GM21717 (cell line): ENCODE data around the gene R3HDML.

ENCODE experiments used
- ATAC-seq: cut with Tn5 transposase; IDR thresholded peaks from one replicate; pipeline ENCODE4 v1.9.1; 2021; ENCODE audit warnings: mild to moderate bottlenecking, moderate library complexity; ENCODE audit not compliant: unreplicated experiment

Gene R3HDML

DNA sequence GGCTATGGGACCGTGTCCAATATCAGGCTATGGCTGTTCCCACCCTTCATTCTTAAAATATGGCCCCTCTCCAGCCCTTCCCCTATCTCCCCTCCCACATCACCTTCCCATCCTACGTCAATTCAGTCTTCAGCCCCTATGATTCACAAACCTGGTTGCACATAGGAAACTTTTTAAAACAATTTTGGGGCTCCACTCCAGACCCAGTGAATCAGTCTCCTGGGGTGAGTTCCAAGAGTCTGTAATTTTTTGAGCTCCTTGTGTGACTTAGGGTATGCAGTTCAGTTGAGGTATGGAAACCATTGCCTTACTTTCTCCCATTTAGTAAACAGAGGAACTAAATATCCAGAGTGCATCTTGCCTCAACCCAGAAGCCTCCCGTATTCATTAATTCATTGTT is 24.2 kb downstream of the R3HDML start:
- no peak for ATAC-seq

DNA sequence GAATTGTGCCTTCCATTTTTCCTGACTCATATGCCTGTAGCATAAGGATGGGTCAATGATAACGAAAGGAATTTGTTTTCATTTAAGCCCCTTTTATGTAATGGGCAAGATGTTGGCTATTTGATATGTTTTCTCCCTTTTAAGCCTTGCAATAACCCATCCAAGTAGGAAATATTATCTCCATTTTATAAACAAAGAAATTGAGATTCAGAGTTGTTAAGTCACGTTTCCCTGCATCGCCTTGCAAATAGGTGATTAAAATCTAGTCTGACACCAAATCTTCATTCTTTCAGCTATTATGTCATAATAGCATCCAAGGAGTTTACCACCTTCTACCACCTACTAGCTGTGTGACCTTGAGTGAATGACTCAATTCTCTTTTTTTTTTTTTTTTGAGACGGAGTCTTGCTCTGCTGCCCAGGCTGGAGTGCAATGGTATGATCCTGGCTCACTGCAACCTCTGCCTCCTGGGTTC is 25.7 kb downstream of the R3HDML start:
- ATAC-seq: no peak

DNA sequence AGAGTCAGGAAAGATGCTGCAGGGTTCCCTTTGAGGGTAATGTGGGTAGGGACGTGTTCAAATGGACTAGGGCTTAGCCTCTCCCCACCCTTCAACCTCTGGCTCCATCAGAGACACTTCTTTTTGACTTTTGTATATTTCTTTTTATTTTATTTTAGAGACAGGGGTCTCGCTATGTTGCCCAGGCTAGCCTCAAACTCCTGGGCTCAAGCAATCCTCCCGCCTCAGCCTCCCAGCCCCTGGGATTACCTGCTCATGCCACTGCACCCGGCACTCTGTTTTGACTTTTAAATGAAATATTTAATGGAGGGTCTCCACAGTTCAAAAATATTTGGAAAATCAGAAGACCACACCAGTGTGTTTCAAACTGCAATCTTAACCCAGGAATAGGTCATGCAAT is 27.2 kb downstream of the R3HDML start:
- no peak for ATAC-seq

DNA sequence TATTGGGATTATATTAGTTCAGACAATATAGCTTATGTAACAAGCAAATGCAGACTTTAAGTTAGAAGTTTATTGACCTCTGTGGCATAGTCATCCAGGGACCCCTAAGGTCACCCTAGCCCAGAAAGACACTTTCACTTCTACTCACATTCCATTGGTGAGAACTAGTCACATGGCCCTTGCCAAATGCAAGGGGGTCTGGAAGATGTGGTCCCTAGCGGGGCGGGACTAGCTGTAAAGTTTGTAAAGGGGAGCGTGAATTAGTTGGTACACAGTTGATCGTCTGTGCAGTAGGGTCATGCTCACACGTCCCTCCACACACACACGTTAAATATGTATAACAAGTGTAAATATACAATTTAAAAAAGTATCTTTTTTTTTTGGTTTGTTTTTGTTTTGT is 27.9 kb downstream of the R3HDML start:
- ATAC-seq: no peak

DNA sequence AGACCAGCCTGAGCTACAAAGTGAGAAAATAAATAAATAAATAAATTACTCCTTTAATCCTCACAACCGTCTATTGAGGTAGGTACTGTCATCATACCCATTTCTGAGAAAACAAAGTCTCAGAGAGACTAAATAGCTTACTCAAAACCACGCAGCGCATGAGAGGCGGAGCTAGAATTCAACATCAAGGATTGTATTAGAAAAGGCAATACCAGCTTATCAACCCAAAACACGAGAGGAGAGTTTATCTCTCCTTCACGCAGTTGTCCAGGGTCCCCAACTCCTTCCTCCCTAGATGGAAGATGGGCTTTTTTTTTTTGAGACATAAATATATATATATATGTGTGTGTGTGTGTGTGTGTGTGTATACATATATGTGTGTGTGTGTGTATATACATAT is 30.9 kb downstream of the R3HDML start:
- no peak for ATAC-seq

DNA sequence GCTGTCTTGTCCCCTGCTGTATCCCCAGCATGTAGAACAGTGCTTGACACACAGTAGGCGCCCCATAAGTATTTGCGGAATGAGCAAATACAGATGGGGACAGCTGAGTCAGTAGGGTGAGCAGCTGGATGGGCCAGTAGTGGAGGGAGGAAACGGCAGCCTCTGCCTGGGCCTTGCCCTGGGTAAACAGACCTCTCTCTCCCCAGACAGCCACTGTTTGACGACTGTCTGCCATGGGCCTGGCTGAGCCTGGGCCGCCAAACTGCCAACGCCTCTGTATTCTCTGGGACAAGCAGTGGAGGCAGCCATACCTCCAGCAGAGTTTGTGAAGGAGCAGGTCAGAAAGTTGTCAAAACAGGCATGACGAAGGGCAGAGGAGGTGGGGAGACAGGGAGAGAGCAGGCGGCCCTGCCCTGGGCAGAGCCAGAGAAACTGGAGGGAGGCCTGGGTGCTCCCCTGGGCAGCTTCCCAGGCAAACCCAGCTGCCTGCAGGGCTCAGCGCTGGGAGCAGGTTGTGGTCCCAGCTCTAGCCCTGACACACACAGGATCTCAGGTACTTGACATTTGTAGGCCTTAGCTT is 33.9 kb downstream of the R3HDML start:
- ATAC-seq: no peak

DNA sequence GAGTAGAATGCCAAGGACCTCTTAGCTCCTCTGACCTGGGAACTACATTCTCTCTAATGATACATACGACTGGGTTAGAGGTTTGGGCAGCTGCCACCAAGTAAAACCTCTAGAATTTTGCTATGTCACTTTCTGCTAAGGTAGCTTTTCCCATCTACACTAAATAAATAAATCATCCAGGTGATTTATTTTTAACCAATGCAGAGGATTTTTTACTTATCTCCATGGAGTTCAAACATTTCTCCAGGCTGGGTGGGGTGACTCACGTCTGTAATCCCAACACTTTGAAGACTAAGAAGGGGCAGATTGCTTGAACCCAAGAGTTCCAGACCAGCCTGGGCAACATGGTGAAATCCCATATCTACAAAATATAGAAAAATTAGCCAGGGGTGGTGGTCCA is 45.8 kb downstream of the R3HDML start:
- ATAC-seq: no peak

GRCh38 chr20:44384423-44385027 is 47.7 kb downstream of the R3HDML start:
- ATAC-seq: no peak

- ATAC-seq: no peak
Measured at GRCh38 chr20:44388466-44389023, 51.7 kb downstream of the R3HDML start.

GRCh38 chr20:44389871-44390270 is 53.0 kb downstream of the R3HDML start:
- no peak for ATAC-seq

- no peak for ATAC-seq
Measured at GRCh38 chr20:44390280-44390679, 53.4 kb downstream of the R3HDML start.

GRCh38 chr20:44392088-44392775 is 55.4 kb downstream of the R3HDML start:
- no peak for ATAC-seq

DNA sequence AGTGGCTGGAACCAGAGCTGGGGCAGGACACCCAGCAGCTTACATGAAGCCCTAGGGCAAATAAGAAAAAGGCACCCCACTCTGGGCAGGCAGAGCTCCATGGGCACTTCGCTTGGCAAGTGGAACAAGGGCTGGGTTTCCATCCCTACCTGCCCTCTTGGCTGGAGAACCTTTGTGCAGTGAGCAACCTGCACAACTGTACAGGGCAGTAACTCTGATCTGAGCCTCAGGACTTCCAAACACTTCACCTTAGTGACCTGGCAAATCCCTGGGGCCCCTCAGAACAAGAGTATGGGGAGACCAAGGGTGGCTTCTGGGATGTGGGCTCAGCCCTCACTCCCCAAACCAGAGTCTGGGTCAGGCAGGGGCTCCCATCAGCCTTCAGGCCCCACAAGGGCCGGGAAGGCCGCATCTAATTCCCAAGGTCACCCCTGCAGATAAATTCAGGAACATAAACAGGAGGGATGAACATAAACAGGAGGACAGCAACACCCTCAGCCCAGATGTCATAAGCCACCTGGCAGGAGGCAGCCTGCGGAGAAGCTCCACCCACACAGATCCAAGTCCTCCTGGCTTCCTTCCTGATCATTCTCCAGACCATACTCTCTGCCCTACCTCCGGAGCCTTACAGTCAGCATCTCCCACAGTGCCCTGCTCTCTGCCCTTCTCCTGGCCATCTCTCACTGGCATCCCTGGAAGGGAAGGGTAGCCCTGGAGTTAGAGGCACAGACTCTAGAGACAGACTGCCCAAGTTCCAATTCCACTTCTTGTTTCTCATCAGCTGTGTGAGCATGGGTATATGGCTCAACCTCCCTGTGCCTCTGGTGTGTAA is 56.1 kb downstream of the R3HDML start:
- no peak for ATAC-seq

DNA sequence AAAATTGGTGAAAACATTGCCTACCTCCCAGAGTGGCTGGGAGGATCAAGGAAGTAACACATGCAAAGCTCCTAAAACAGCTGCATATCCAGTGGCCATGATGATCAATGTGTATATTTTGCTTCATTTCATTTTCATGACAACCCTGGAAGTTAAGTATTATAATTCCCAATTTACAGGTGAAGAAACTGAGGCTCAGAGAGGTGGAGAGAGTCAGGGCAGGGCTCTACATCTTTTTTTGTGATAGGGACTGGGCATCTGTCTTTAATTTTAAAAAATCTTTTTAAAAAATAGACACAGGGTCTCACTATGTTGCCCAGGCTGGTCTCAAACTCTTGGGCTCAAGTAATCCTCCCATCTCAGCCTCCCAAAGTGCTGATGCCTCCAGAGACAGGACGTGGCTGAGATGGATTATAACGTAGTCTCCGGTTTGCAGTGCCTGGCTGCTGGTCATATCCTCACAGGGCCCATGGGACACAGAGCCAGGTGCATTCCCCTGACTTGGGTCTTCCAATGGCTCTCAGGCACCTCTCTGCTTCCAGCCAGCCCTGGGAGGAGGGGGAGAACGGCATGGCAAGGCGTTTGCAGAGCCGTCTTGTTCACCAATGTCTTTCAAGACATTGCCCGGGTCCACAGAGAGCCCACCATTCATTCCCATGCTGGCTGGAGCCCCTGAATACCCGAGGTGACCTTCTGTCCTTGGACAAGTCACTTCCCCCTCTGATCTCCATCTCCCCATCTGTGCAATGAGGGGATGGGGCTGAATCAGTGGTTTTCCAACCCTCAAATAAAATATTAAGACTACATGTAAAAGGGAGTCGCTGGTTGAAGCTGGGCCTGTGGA is 57.0 kb downstream of the R3HDML start:
- ATAC-seq: no peak

DNA sequence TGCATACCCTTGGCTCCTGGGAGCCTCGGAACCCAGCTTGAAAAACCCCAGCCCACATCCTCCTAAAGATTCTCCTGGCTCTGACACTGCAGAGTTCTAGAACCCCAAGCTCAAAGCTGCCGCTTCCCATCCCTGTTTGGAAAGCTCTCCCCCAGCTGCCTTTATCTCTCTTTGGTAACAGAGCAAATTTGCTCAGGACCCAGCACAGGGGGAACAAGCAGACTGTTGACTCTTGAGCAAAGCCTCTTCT is 57.5 kb downstream of the R3HDML start:
- ATAC-seq: no peak

DNA sequence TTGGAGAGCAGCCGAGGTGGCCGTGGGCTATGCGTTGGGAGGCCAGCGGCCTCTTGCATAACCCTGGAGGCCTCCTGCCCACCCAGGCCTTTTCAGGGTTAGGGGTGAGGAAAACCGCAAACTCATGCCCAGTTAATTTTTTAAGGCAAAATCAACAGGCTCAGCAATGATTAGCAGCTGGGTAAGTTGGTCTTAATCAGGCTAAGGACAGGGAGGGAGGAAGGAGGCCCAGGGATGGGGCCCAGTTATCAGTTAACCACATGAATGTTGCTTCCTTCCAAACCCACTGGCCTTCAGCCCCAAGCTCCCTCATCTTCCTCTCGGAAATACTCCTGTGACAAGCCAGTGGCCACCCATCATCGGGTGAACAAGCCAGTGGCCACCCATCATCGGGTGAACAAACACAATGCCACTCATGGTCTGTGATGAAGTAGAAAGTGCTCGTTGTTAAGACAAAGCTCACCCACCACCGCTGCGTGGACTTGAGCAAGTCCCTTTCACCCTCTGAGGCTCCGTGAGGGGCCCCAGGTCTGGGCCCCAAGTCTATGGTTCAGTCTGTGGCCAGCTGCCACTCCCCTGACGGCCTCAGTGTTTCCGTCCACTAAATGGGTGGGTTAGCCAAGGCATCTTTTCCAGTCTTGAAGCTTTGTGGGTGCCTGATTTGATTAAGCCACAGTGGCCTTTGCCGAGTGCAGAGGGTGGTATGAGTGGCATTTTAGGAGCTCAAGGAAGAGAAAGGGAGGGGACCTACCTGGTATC is 58.0 kb downstream of the R3HDML start:
- ATAC-seq: no peak

GRCh38 chr20:44395461-44396340 is 58.9 kb downstream of the R3HDML start:
- ATAC-seq: no peak

- no peak for ATAC-seq
Measured at GRCh38 chr20:44396369-44397130, 59.7 kb downstream of the R3HDML start.
